Measurements from ENCODE around the gene RANBP10.
"Not testable (repeated sequence)": the region's sequence is repeated elsewhere in the genome, so short reads cannot be mapped to it uniquely, and the experiment has no call there.

RANBP10 gene

DNA sequence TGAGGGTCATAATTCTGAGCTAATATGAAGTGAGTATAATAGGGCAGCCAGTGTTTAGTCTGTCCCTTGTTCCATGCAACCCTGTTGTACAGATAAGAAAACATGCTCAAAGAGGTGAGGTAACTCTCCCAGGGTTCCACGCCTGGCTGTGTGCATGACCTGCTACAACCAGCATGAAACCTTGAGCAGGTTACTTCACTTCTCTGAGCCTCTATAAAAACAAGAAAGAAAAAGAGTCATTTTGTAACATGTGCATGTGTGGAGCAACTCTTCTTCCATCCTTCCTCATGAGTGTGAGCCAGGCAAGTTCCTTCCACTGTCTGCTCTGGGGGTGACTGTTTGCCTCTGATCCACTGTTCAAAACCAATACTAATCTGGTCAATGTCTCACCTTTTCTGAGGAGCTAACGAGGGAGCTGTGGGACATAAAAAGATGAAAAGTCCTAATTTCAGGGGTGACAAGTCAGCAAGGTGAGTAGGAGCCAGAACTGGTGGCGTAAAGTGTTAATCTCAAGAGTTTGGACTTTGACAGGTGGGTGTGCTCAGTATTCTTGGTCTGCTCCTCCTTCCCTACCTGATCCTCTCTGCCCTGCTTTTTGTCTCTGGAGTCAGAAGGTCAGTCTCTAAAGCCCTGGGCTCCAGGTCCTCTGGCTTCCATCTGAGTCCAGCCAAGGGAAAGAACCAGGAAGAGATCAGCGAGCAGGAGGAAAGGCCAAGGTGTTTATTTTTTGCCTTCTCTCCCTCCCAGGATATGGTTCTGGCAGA lies 108.8 kb downstream of the RANBP10 start:
- DNase-seq (ENCODE audit: low read depth): no peak
- TF ChIP-seq, protein P1, sequence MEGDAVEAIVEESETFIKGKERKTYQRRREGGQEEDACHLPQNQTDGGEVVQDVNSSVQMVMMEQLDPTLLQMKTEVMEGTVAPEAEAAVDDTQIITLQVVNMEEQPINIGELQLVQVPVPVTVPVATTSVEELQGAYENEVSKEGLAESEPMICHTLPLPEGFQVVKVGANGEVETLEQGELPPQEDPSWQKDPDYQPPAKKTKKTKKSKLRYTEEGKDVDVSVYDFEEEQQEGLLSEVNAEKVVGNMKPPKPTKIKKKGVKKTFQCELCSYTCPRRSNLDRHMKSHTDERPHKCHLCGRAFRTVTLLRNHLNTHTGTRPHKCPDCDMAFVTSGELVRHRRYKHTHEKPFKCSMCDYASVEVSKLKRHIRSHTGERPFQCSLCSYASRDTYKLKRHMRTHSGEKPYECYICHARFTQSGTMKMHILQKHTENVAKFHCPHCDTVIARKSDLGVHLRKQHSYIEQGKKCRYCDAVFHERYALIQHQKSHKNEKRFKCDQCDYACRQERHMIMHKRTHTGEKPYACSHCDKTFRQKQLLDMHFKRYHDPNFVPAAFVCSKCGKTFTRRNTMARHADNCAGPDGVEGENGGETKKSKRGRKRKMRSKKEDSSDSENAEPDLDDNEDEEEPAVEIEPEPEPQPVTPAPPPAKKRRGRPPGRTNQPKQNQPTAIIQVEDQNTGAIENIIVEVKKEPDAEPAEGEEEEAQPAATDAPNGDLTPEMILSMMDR (conservative IDR thresholded peaks at IDR 0.05; ENCODE audit: low read depth, low read length): no peak
- no peak overlapping the region for H3K4me3 ChIP-seq (ENCODE audit: low read length)

DNA sequence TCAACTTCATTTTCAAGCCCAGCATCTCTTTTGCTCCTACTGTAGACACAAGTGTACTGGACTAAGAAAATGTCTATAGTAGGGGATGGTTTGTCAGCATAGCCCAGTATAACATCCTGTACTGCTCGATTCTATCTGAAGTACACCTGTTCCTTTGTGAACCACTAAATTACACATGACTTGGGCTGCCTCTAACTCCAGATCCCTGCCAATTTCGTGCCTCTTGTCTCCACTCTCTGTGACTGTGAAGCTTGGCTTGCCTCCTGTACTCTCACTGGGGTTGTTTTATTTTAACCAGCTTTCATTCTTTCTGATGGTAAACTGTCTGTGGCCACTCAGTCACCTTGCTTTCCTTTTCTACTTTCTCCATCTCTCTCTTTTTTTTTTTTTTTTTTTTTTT lies 111.7 kb downstream of the RANBP10 start:
- H3K4me3 ChIP-seq (ENCODE audit: low read length): no peak overlapping the region
- TF ChIP-seq, protein P1 (conservative IDR thresholded peaks at IDR 0.05; ENCODE audit: low read depth, low read length): no peak
- no peak for DNase-seq (ENCODE audit: low read depth)

DNA sequence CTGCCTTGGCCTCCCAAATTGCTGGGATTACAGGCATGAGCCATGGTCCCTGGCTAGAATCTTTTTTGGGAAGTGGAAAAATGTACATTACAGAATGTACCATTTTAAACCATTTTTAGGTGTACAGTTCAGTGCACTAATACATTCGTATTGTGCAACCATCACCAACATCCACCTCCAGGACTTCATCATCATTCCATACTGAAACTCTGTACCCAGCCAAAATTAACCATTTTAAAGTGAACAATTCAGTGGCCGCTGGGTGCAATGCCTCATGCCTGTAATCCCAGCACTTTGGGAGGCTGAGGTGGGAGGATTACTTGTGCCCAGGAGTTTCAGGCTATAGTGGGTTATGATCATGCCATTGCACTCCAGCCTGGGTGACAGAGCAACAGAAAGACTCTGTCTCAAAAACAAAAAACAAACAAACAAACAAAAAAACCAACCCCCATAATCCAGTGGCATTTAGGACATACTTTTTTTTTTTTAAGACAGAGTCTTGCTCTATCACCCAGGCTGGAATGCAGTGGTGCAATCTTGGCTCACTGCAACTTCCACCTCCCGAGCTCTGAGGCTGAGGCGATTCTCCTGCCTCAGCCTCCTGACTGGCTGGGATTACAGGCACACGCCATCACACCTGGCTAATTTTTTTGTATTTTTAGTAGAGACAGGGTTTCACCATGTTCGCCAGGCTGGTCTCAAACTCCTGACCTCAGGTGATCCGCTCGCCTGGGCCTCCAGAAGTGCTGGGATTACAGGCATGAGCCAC lies 112.7 kb downstream of the RANBP10 start:
- H3K4me3 ChIP-seq (ENCODE audit: low read length); DNase-seq (ENCODE audit: low read depth): not testable (repeated sequence)

DNA sequence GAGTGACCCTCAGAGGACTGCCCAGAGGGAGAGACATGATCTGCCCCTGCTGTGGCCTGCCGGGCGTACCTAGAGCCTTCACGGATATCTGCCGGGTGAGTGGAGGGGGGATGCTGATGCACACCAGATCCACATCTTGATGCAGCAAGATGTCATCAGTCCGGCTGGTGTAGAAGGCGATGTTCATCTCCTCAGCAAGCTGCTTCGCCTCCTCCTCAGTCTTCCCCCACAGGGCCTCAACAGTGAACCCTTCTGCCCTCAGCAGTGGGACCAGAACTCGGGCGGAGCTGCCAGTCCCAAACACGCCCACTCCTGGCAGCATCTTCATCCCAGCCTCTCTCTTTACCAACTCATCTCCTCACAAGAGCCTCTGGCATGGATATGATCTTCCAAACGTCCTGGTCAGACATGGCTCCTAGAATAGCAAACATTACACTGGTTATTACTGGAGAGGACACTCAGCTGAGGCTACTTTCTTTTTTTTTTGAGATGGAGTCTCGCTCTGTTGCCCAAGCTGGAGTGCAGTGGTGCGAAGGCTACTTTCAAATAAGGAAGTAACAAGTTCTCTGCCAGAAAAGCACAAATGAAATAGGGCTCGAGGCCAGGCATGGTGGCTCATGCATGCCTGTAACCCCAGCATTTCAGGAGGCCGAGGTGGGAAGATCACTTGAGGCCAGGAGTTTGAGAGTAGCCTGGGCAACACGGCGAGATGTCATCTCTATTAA lies 120.8 kb downstream of the RANBP10 start:
- H3K4me3 ChIP-seq (ENCODE audit: low read length): no peak overlapping the region
- TF ChIP-seq, protein P1 (conservative IDR thresholded peaks at IDR 0.05; ENCODE audit: low read depth, low read length): no peak
- DNase-seq (ENCODE audit: low read depth): no peak

DNA sequence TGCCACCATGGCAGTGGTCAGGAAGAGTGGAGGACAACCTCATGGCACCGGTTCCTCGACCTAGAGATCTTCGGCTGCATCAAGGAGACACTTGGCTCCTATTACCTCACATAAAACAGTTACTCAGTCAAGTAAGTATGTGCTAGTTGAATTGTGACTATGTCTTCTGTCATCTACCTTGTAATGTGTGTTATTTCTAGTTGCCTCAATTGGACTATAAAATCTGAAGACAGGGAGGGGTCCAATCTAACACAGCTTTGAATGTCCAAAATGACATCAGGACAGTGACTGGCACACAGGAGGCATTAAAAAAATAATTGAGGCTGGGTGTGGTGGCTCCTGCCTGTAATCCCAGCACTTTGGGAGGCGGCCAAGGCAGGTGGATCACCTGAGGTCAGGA lies 122.6 kb downstream of the RANBP10 start:
- no peak for DNase-seq (ENCODE audit: low read depth)
- no peak overlapping the region for H3K4me3 ChIP-seq (ENCODE audit: low read length)
- TF ChIP-seq, protein P1 (conservative IDR thresholded peaks at IDR 0.05; ENCODE audit: low read depth, low read length): no peak

DNA sequence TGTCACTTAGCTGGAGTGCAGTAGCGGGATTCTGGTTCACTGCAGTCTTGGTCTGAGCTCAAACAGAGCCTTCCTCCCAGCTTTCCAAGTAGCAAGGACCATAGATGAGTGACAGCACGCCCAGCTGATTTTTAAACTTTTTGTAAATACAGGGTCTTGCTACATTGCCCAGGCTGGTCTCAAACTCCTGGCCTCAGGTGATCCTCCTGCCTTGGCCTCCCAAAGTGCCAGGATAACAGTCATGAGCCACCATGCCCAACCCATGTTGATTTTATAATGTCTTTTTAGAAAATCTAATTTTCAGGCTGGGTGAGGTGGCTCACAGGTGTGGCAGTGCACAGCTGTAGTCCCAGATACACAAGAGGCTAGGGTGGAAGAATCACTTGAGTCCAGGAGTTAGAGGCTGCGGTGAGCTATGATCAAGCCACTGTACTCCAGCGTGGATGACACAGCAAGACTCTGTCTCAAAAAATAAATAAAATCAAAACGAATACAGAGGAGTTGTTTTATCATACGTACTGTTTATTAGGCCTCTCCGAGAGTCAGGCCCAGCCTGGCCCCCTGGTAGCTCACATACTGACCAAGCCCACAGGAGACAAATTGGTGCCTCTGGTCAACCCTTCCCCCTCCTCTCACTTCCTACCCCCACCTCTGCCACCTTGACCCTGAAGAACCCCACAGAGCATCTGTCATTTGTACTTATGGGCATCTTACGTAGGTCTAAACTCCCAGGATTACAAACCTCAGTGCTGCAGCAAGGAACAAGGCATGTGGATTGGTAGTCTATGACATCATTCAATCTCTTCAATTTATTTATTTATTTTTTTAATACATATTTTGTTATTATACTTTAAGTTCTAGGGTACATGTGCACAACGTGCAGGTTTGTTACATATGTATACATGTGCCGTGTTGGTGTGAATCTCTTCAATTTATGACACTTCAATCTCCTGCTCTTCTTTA lies 126.1 kb downstream of the RANBP10 start:
- TF ChIP-seq, protein P1 (conservative IDR thresholded peaks at IDR 0.05; ENCODE audit: low read depth, low read length): no peak
- no peak overlapping the region for H3K4me3 ChIP-seq (ENCODE audit: low read length)
- DNase-seq (ENCODE audit: low read depth): no peak

Measured in retinal pigment epithelial cell (primary cell).